Limb (tissue), 2 donors: ENCODE data around the gene TMEM217.
"Not testable (repeated sequence)": the region's sequence is repeated elsewhere in the genome, so short reads cannot be mapped to it uniquely, and the experiment has no call there.

ENCODE experiments used
- DNase-seq, 2 donors: peaks; one replicate each; pipeline ENCODE4 v3.0.0-alpha.2; 2016; ENCODE audit errors: extremely low spot score in 2 of 2

Gene TMEM217

GRCh38 chr6:37257634-37258404 is at the start of gene TMEM217, which contains the start of gene TBC1D22B:
TMEM217 (minus strand) TSS chr6:37258144; CDS start chr6:37219030, 39,114 bp downstream.
TBC1D22B (plus strand) TSS chr6:37257772; CDS start chr6:37257918, 146 bp downstream.
- peak; percentile 89 to 94 for DNase-seq

GRCh38 chr6:37307484-37307883 is 49.5 kb upstream of the TMEM217 start:
- not testable (repeated sequence) for DNase-seq

DNA sequence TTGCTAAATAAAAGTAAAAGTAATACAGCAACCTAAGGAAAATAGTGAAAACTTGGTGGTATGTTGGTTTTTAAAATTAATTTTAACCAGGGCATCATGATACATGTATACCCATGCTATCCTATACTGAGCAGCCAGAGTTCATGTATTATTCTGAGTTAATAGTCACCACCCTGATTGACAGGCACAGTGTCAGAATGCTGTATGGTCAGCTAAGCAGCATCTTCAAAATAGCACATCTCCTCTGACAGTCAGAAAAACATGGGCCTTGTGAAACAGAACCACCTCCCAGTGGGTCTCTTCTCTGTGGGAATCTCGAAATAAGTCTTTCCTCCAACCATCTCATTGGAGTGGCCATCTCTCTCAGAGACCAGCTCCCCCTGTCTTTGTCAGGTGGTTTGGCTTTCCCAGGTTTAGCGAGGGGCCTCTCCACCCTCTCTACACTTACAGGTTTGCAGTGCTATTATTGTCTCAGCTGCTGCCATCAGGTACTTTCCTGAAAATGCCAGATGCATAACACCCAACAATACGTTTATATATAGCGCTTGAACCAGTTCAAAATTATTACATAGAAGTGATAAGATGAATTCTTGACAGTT is 48.8 kb upstream of the TMEM217 start:
- no peak for DNase-seq

- no peak for DNase-seq
Observed at GRCh38 chr6:37305841-37306425, 48.0 kb upstream of the TMEM217 start.

DNA sequence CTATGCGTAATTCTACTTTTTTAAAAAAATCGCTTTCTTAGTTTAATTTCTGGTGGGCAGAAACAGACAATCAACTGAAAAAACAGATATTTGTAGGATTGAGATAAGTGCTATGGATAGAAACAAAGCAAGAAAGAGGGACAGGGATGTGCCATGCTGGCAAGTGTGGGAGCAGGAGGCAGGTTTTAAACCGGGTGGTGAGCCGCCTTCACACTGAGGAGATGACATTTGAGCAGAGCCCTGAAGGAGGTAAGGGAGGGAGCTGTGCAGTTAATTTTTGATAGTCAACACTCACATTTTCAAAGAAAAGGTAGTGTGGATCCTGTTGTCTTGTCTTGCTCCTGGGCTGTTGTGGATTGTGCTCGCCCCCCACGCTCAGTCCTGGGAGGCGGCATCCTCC is 46.8 kb upstream of the TMEM217 start:
- no peak for DNase-seq

DNA sequence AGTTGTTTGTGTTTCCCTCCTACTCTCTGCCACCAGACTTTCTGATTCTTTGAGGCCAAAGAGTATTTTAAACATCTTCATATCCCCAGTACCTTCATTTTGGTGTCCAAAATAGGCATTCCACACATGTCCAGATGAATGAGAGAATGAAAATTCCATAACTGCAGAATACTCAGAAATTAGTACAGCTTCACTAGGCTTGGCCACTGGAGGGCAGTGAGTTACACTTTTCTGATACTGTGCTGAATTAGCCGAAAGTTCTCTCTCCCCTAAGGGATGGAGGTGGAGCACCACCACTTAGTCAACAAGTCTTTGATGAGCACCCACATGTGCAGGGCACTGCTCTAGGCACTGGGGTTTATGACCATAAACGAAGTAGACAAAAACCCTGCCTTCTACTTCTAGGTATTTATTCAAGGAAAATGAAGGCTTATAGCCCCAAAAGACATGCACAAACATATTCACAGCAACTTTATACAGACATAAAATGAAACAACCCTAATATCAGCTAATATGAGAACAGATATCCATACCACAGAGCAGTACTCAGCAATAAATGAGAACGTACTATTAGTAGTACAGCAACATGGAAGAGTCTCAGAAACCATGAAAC is 46.1 kb upstream of the TMEM217 start:
- peak in 1 of 2 donors; percentile 47 for DNase-seq

GRCh38 chr6:37303091-37303660 is 45.2 kb upstream of the TMEM217 start:
- no peak for DNase-seq

DNA sequence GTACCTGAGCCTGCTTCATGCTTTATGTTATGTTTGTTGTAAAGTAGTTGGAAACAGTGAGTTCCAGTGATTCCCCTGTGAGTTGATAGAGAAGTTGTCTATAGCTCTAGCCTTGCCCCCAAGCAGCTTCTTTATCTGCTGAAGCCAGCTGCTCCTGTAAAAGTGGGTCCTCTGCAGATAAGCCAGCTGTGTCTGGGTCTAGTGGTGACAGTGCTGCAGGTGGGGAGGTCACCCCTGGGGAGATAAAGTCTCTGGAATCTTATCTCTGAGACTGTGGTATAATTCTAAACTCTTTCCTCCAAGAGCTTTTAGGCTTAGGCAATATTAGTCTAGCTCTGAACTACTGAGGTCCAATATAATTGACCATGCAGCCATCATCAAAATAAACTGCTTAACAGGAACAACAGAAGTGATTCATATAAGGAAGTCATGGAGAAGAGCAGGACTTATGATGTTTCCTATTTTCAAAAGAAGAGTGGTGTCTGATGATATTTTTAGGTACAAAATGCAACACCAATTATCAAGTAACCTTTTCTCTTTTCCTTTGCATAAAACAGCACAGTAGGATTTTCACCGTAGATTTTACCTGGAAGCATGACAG is 44.2 kb upstream of the TMEM217 start:
- no peak for DNase-seq

GRCh38 chr6:37299990-37300389 is 42.0 kb upstream of the TMEM217 start:
- DNase-seq, result no peak

- DNase-seq, result no peak
Observed at GRCh38 chr6:37298958-37299357, 41.0 kb upstream of the TMEM217 start.

DNA sequence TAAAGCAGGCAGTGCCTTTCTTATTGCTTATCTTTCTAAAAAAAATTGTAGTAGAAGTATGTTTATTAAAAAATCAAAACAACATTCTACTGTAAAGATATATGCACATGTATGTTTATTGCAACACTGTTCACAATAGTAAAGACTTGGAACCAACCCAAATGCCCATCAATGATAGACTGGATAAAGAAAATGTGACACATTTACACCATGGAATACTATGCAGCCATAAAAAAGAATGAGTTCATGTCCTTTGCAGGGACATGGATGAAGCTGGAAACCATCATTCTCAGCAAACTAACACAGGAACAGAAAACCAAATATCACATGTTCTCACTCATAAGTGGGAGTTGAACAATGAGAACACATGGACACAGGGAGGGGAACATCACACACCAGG is 39.7 kb upstream of the TMEM217 start:
- DNase-seq, result not testable (repeated sequence)

GRCh38 chr6:37293426-37293825 is 35.5 kb upstream of the TMEM217 start:
- no peak for DNase-seq

- DNase-seq, result no peak
Observed at GRCh38 chr6:37289931-37290330, 32.0 kb upstream of the TMEM217 start.

GRCh38 chr6:37288247-37288646 is 30.3 kb upstream of the TMEM217 start:
- DNase-seq, result no peak

DNA sequence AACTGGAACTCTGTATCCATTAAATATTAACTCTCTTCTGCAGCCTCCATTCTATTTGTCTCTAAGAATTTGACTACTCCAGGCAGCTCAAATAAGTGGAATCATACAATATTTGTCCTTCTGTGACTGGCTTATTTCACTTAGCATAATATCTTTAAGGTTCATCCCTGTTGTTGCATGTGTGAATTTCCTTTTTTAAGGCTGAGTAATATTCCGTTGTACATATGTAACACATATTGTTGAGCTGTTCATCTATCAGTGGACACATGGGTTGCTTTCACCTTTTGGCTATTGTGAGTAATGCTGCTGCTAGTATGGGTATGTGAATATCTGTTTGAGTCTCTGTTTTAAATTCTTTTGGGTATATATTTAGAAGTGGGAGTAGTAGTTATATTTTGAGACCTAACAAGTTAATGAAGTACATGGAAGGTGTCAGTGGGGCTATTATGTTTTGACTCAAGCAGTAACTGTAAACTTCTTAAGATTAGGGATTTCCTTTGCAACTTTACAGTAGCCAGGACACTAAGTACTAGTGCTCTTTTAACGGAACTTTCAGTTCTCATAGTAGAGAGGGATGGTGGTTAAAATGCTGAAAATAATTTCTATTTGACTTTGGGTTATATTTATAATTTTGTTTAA is 29.7 kb upstream of the TMEM217 start:
- no peak for DNase-seq

- no peak for DNase-seq
Observed at GRCh38 chr6:37285861-37286311, 27.9 kb upstream of the TMEM217 start.

- DNase-seq, result no peak
Observed at GRCh38 chr6:37284781-37285180, 26.8 kb upstream of the TMEM217 start.

DNA sequence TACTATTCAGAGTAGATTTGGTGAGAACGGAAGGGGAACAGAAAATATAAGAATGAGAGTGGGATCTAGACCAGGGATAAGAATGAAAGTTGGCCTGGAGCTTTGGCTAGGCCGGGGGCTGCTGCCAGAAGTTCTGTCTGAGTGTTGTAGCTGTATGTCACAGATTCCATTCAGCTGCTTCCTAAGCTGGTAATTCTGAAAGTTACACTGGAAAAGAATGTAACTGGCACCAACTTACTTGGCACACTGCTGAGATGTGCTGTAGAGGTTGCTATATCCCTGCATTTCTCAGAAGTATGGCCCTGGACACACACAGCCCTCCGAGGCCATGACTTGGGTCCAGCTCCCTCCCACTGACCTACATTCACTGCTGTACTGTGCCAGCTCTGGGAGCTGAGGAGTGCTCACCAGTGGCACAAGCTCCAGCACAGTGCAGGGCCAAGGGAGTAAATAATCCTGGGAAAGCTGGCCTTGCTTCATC is 25.8 kb upstream of the TMEM217 start:
- peak; percentile 35 to 63 for DNase-seq

DNA sequence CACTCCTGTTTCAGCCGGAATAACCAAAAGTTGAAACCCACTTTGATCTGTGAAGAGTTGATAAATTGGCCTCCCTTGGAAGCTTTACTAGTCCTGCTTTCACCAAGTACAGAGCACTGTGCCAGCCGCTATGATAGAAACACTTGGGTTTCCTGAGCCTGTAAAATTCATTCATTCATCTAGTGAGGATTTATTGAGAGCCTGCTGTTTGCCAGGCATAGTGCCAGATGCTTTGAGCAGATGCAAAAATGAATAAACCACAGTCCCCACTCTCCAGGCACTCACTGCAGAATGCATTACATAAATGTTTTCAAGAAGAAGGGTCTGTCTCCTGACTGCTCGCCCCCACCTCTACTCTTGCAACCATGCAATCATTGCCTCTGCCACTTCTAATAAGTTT is 25.3 kb upstream of the TMEM217 start:
- peak; percentile 55 to 64 for DNase-seq

- no peak for DNase-seq
Observed at GRCh38 chr6:37282371-37282770, 24.4 kb upstream of the TMEM217 start.
